Neuronal stem cell (in vitro differentiated cells): ENCODE data around the gene CLDN9.

Experiments
- DNase-seq: peaks from one replicate; pipeline ENCODE4 v3.0.0-alpha.2; 2013; ENCODE audit warnings: low spot score
- H2AFZ ChIP-seq: one replicate; pipeline ENCODE4 v1.6.1; 2013; ENCODE audit warnings: mild to moderate bottlenecking, low read length, inconsistent platforms
- H2AK5ac ChIP-seq: 2 replicates; pipeline ENCODE4 v1.6.1; 2013; ENCODE audit warnings: low read depth, mild to moderate bottlenecking, inconsistent platforms, low read length, moderate library complexity, mixed read lengths
- H2BK120ac ChIP-seq: 2 replicates; pipeline ENCODE4 v1.6.1; 2013; ENCODE audit warnings: low read depth, mild to moderate bottlenecking, inconsistent platforms, low read length, moderate library complexity, mixed read lengths
- H2BK12ac ChIP-seq: one replicate; pipeline ENCODE4 v1.6.1; 2013; ENCODE audit warnings: low read length, inconsistent platforms
- H2BK15ac ChIP-seq: 2 replicates; pipeline ENCODE4 v1.6.1; 2013; ENCODE audit warnings: mild to moderate bottlenecking, low read length, inconsistent platforms, mixed read lengths
- H2BK5ac ChIP-seq: one replicate; pipeline ENCODE4 v1.6.1; 2013; ENCODE audit warnings: inconsistent platforms, mild to moderate bottlenecking, low read length, moderate library complexity
- H3K14ac ChIP-seq: one replicate; pipeline ENCODE4 v1.6.1; 2013; ENCODE audit warnings: low read length, inconsistent platforms
- H3K18ac ChIP-seq: 2 replicates; pipeline ENCODE4 v1.6.1; 2013; ENCODE audit warnings: low read length, inconsistent platforms
- H3K23ac ChIP-seq: 2 replicates; pipeline ENCODE4 v1.6.1; 2013; ENCODE audit warnings: low read depth, mild to moderate bottlenecking, mixed read lengths, low read length, inconsistent platforms; ENCODE audit not compliant: poor library complexity
- H3K27ac ChIP-seq: replicated peaks from 3 replicates; pipeline ENCODE4 v1.5.1; 2013; ENCODE audit warnings: low read length, inconsistent platforms
- H3K27me3 ChIP-seq, 3 experiments: 2 replicates each; pipeline ENCODE4 v1.6.1; 2013; ENCODE audit warnings: low read length in 3 of 3, mild to moderate bottlenecking in 2 of 3, inconsistent platforms in 1 of 3, low read depth in 1 of 3, mixed read lengths in 1 of 3, moderate library complexity in 1 of 3; ENCODE audit not compliant: control insufficient read depth in 3 of 3, insufficient read depth in 3 of 3
- H3K36me3 ChIP-seq, 2 donors: replicated peaks in 1 of 2; 2 replicates each; pipeline ENCODE4 v1.6.1; 2013; ENCODE audit warnings: low read length in 2 of 2; ENCODE audit not compliant: control insufficient read depth in 2 of 2, insufficient read depth in 2 of 2
- H3K4ac ChIP-seq: 2 replicates; pipeline ENCODE4 v1.6.1; 2013; ENCODE audit warnings: inconsistent platforms, mild to moderate bottlenecking, low read length, moderate library complexity
- H3K4me1 ChIP-seq, 2 donors: 1 replicate in 1 of 2; 2 replicates in 1 of 2; pipeline ENCODE4 v1.6.1; 2013; ENCODE audit warnings: low read length in 2 of 2, low read depth in 1 of 2; ENCODE audit not compliant: control insufficient read depth in 2 of 2, insufficient read depth in 1 of 2
- H3K4me2 ChIP-seq: one replicate; pipeline ENCODE4 v1.6.1; 2013; ENCODE audit warnings: mild to moderate bottlenecking, low read length, inconsistent platforms; ENCODE audit not compliant: insufficient read depth, poor library complexity, severe bottlenecking
- H3K4me3 ChIP-seq, 2 donors: 2 replicates each; pipeline ENCODE4 v1.5.1; 2013; ENCODE audit warnings: low read length in 2 of 2, mild to moderate bottlenecking in 2 of 2, inconsistent platforms in 1 of 2, moderate library complexity in 1 of 2
- H3K79me1 ChIP-seq: one replicate; pipeline ENCODE4 v1.6.1; 2013; ENCODE audit warnings: low read depth, mild to moderate bottlenecking, inconsistent platforms, low read length, moderate library complexity
- H3K9ac ChIP-seq: one replicate; pipeline ENCODE4 v1.6.1; 2013; ENCODE audit warnings: mild to moderate bottlenecking, low read depth, low read length, inconsistent platforms; ENCODE audit not compliant: poor library complexity
- H3K9me3 ChIP-seq, 2 donors: replicated peaks in 1 of 2; 2 replicates each; pipeline versions ENCODE3 to v1.6.1; 2013; ENCODE audit warnings: low read length in 2 of 2, mild to moderate bottlenecking in 2 of 2, inconsistent platforms in 1 of 2, low read depth in 1 of 2, mixed read lengths in 1 of 2, moderate library complexity in 1 of 2; ENCODE audit not compliant: control insufficient read depth in 2 of 2, insufficient read depth in 1 of 2
- H4K8ac ChIP-seq: one replicate; pipeline ENCODE4 v1.6.1; 2013; ENCODE audit warnings: low read depth, mild to moderate bottlenecking, inconsistent platforms, low read length, moderate library complexity
- H4K91ac ChIP-seq: one replicate; pipeline ENCODE4 v1.6.1; 2013; ENCODE audit warnings: low read length, low read depth, mild to moderate bottlenecking, inconsistent platforms; ENCODE audit not compliant: poor library complexity
- WGBS, 2 donors: extraction: QIAGEN DNeasy Blood & Tissue Kit; methylation state at CpG; one replicate each; pipeline ENCODE4 v1.1.7; 2013; ENCODE audit warnings: missing lambda C conversion rate in 2 of 2, mixed read lengths in 1 of 2; ENCODE audit not compliant: insufficient read length in 2 of 2, insufficient replicate concordance in 1 of 2; ENCODE audit errors: extremely low coverage in 2 of 2; 5-methylcytosine and 5-hydroxymethylcytosine counted together

CLDN9 gene

DNA sequence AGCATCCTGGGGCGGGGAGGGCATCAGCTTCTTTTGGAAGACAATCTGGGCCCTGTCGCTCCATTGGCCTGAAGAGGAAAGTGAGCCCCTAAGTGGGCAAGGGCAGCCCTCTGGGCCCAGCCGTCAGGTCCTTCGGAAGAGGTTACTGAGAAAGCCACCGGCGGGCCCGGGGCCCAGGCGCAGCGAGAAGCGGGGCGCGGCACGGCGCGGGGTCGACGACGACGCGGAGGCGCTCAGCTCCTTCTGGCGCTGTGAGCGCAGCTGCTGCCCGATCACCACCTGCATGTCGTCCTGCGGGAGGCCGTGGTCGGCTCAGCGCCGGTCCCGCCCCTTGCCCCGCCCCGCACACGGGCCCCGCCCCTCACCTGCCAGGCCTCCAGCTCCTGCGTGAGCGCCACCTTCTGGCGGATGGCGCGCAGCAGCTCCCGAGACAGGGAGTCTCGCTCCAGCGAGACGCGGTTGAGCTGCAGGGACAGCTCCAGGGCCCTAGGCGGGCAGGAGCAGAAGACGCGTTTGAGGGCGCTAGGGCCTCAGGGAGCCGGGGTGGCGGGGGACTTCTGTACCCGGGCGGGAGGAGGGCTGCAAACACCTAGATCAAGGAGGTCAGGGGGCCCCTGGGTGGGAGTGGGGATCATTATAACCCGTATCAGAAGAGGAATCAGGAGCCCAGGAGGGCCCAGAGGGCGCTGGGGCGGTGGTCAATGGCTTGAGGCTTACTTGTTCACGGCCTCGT lies 15.4 kb downstream of the CLDN9 start:
- H4K8ac ChIP-seq: peak overlapping the region; percentile 52
- H3K9ac ChIP-seq: peak overlapping the region; percentile 72
- H3K27ac ChIP-seq: no peak overlapping the region
- H3K4ac ChIP-seq: no peak overlapping the region
- H3K18ac ChIP-seq: peak overlapping the region; percentile 68
- H3K27me3 ChIP-seq: peaks cover 0 to 11% (median 5%) of the 10 kb centered on the region in 3 experiments
- peak overlapping the region; percentile 97 for H2BK15ac ChIP-seq
- H3K79me1 ChIP-seq: peaks cover under 1% of the 10 kb centered on the region
- no peaks in the 10 kb centered on the region for H3K9me3 ChIP-seq
- H3K4me1 ChIP-seq: peaks cover 8 to 11% of the 10 kb centered on the region in 2 donors
- H3K14ac ChIP-seq: no peak overlapping the region
- no peak overlapping the region for H4K91ac ChIP-seq
- peak; percentile 91 for DNase-seq
- H3K36me3 ChIP-seq: peaks cover 9 to 26% of the 10 kb centered on the region in 2 donors
- WGBS, 2 donors: no CpG with 5 or more reads among the region's 58 CpGs
- peak overlapping the region; percentile 2 for H2BK120ac ChIP-seq
- no peak overlapping the region for H2AFZ ChIP-seq
- H2AK5ac ChIP-seq: peak overlapping the region; percentile 96
- H3K4me2 ChIP-seq: peak overlapping the region; percentile 43
- H3K23ac ChIP-seq: peak overlapping the region; percentile 94
- no peak overlapping the region for H2BK12ac ChIP-seq
- H3K4me3 ChIP-seq: peak overlapping the region in 1 of 2 donors; percentile 21
- no peak overlapping the region for H2BK5ac ChIP-seq

DNA sequence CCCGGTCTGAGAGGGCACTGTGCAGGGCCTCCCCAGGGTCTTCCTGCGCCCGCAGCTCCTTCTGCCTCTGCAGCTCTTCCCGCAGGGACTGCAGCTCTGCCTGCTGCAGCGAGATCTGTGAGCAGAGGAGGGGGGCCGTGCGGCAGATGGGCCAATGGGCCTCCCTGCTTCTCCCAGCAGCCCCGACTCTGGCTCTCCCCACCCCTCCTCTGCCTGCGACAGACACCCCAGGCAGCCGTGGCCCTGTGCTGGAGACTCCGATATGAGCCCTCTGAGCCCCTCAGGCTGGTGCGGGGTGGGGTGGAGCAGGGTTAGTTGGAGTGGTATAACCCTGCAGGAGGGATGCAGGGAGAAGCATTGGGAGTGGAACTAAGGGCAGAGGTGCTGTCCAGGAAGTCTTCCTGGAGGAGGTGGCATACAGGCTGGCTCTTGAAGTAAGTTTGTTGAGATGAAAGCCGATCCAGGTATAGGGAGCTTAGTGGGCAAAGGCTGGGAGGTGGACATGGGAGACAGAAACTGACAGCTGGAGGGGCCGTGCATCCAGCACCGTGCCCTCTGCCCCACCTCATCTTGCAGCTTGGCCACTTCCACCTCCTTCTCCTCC lies 16.1 kb downstream of the CLDN9 start:
- Histone ChIP-seq H3K27ac (no peak overlapping the region), H4K91ac (no peak overlapping the region), H2BK5ac (no peak overlapping the region), H3K4me1 (peaks cover 4 to 5% of the 10 kb centered on the region in 2 donors), H3K23ac (peak overlapping the region; percentile 94), H3K36me3 (peaks cover 9 to 26% of the 10 kb centered on the region in 2 donors), H2AK5ac (peak overlapping the region; percentile 96), H3K79me1 (no peaks in the 10 kb centered on the region), H3K14ac (no peak overlapping the region), H3K9me3 (no peaks in the 10 kb centered on the region), H4K8ac (no peak overlapping the region), H3K27me3 (peaks cover 0 to 17% (median 5%) of the 10 kb centered on the region in 3 experiments), H2BK15ac (peak overlapping the region; percentile 97), H3K4ac (no peak overlapping the region), H3K4me2 (no peak overlapping the region), H3K4me3 (no peak overlapping the region), H2BK120ac (peak overlapping the region; percentile 2), H2AFZ (no peak overlapping the region), H3K18ac (peak overlapping the region; percentile 59), H2BK12ac (no peak overlapping the region), H3K9ac (peak overlapping the region; percentile 72)
- no peak for DNase-seq
- no CpG with 5 or more reads among the region's 15 CpGs for WGBS, 2 donors

GRCh38 chr16:3029491-3030221 lies 16.9 kb downstream of the CLDN9 start:
- H2BK15ac ChIP-seq: no peak overlapping the region
- peaks cover 9 to 26% of the 10 kb centered on the region in 2 donors for H3K36me3 ChIP-seq
- H2AFZ ChIP-seq: no peak overlapping the region
- peak overlapping the region; percentile 2 for H2BK120ac ChIP-seq
- no peak overlapping the region for H4K8ac ChIP-seq
- H3K4ac ChIP-seq: no peak overlapping the region
- no peak overlapping the region for H3K18ac ChIP-seq
- H3K4me2 ChIP-seq: no peak overlapping the region
- no CpG with 5 or more reads among the region's 59 CpGs for WGBS, 2 donors
- no peak overlapping the region for H3K27ac ChIP-seq
- peaks cover 0 to 25% (median 8%) of the 10 kb centered on the region in 3 experiments for H3K27me3 ChIP-seq
- H3K79me1 ChIP-seq: no peaks in the 10 kb centered on the region
- H3K23ac ChIP-seq: no peak overlapping the region
- H3K9me3 ChIP-seq: no peaks in the 10 kb centered on the region
- no peak overlapping the region for H3K14ac ChIP-seq
- H2AK5ac ChIP-seq: peak overlapping the region; percentile 73
- H2BK12ac ChIP-seq: peak overlapping the region; percentile 86
- peaks cover 3 to 5% of the 10 kb centered on the region in 2 donors for H3K4me1 ChIP-seq
- H3K9ac ChIP-seq: peak overlapping the region; percentile 67
- DNase-seq: no peak
- H3K4me3 ChIP-seq: no peak overlapping the region
- H2BK5ac ChIP-seq: peak overlapping the region; percentile 67
- H4K91ac ChIP-seq: no peak overlapping the region
